Inflammatory macrophage (primary cell): ENCODE data around the gene COX6B1.
"Not testable (repeated sequence)": the region's sequence is repeated elsewhere in the genome, so short reads cannot be mapped to it uniquely, and the experiment has no call there.

ENCODE experiments used
- DNase-seq, 2 donors: peaks; one replicate each; pipeline ENCODE4 v3.0.0-alpha.2; 2020 to 2022

COX6B1 gene

GRCh38 chr19:35666251-35666913 lies 18.3 kb downstream of the COX6B1 start, which contains the start of gene UPK1A:
Gene UPK1A (plus strand): TSS chr19:35666517. CDS start chr19:35666813, 296 bp downstream.
- DNase-seq, result no peak

- no peak for DNase-seq
These were observed 21.4 kb downstream of the COX6B1 start for GRCh38 chr19:35669566-35669965.

GRCh38 chr19:35669974-35670373 lies 21.9 kb downstream of the COX6B1 start:
- no peak for DNase-seq

- no peak for DNase-seq
These were observed 22.6 kb downstream of the COX6B1 start for GRCh38 chr19:35670686-35671085.

GRCh38 chr19:35671818-35672217 lies 23.7 kb downstream of the COX6B1 start:
- no peak for DNase-seq

- DNase-seq, result peak; percentile 4 to 27
These were observed 25.1 kb downstream of the COX6B1 start for GRCh38 chr19:35673121-35673804.

- no peak for DNase-seq
These were observed 27.5 kb downstream of the COX6B1 start for GRCh38 chr19:35675589-35676140.

- DNase-seq, result no peak
These were observed 41.7 kb downstream of the COX6B1 start for GRCh38 chr19:35689836-35690235.

GRCh38 chr19:35691106-35691505 lies 43.0 kb downstream of the COX6B1 start:
- DNase-seq, result not testable (repeated sequence)

GRCh38 chr19:35692010-35692409 lies 43.9 kb downstream of the COX6B1 start:
- no peak for DNase-seq

GRCh38 chr19:35693422-35693821 lies 45.3 kb downstream of the COX6B1 start:
- DNase-seq, result no peak

GRCh38 chr19:35693835-35694599 lies 45.9 kb downstream of the COX6B1 start:
- DNase-seq, result peak; percentile 83 to 87

- no peak for DNase-seq
These were observed 47.8 kb downstream of the COX6B1 start for GRCh38 chr19:35695895-35696422.

- no peak for DNase-seq
These were observed 48.7 kb downstream of the COX6B1 start for GRCh38 chr19:35696835-35697234.

GRCh38 chr19:35702223-35703012 lies 54.3 kb downstream of the COX6B1 start:
- peak; percentile 96 to 98 for DNase-seq

- DNase-seq, result no peak
These were observed 55.2 kb downstream of the COX6B1 start for GRCh38 chr19:35703343-35703742.

- peak; percentile 10 to 36 for DNase-seq
These were observed 56.1 kb downstream of the COX6B1 start, which contains the start of gene ZBTB32 for GRCh38 chr19:35704218-35704617. Gene ZBTB32 (plus strand): TSS chr19:35704558. CDS start chr19:35714627, 10,069 bp downstream.
